H1 (cell line): Measurements from ENCODE around the gene NBEA. TPM values are rescaled to one million over a fixed set of nuclear protein-coding genes. Genes with fewer than 3 reads are reported as not detected.

Experiments
- CTCF ChIA-PET: fragments of 300-600 bp; sonication (Branson Sonifier 250); formaldehyde crosslinking; loops from one replicate; lab custom pipeline; 2021; ENCODE audit not compliant: partially characterized antibody; lab: Charles Lee
- POLR2A ChIA-PET: fragments of 300-600 bp; sonication (Branson Sonifier 250); formaldehyde crosslinking; loops from one replicate; lab custom pipeline; 2021; ENCODE audit warnings: inconsistent platforms; ENCODE audit not compliant: partially characterized antibody; lab: Charles Lee
- DNase-seq, 2 experiments: peaks; one replicate each; pipeline versions ENCODE4 v3.0.0 to v3.0.0-alpha.2; 2010 to 2022; ENCODE audit warnings: low spot score in 2 of 2, low read depth in 1 of 2, mixed read lengths in 1 of 2
- FAIRE-seq: peaks from 2 replicates; lab custom pipeline; 2011; peaks lifted over from hg19 to GRCh38; lab: Jason Lieb, UNC
- H2AFZ ChIP-seq: 2 replicates; pipeline ENCODE4 v1.8.1; 2012; ENCODE audit warnings: low read length, inconsistent platforms
- H2AK5ac ChIP-seq: 2 replicates; pipeline ENCODE4 v1.6.1; 2013; ENCODE audit warnings: low read depth, low read length
- H2BK120ac ChIP-seq: replicated peaks from 2 replicates; pipeline ENCODE3; 2013; ENCODE audit warnings: low read depth, low read length, inconsistent platforms
- H2BK12ac ChIP-seq: 2 replicates; pipeline ENCODE4 v1.6.1; 2013; ENCODE audit warnings: low read depth, low read length
- H2BK15ac ChIP-seq: 2 replicates; pipeline ENCODE4 v1.6.1; 2013; ENCODE audit warnings: low read length
- H2BK20ac ChIP-seq: 2 replicates; pipeline ENCODE4 v1.6.1; 2013; ENCODE audit warnings: low read length
- H2BK5ac ChIP-seq: 2 replicates; pipeline ENCODE4 v1.6.1; 2013; ENCODE audit warnings: low read depth, low read length
- H3K14ac ChIP-seq: 2 replicates; pipeline ENCODE4 v1.6.1; 2013; ENCODE audit warnings: inconsistent platforms; ENCODE audit not compliant: insufficient read length
- H3K18ac ChIP-seq: 2 replicates; pipeline ENCODE4 v1.6.1; 2013; ENCODE audit warnings: low read length; ENCODE audit errors: extremely low read depth
- H3K23ac ChIP-seq: 2 replicates; pipeline ENCODE4 v1.6.1; 2013; ENCODE audit warnings: inconsistent platforms; ENCODE audit not compliant: insufficient read length
- H3K23me2 ChIP-seq: 2 replicates; pipeline ENCODE4 v1.6.1; 2013; ENCODE audit warnings: low read depth, low read length
- H3K27ac ChIP-seq: 2 replicates; pipeline ENCODE4 v1.6.1; 2011; ENCODE audit warnings: low read depth, low read length, inconsistent platforms
- H3K27me3 ChIP-seq, 4 experiments: replicated peaks in 1 of 4; 1 replicate in 1 of 4; 2 replicates in 3 of 4; pipeline versions ENCODE4 v1.6.1 to v1.8.1; 2011 to 2013; ENCODE audit warnings: low read length in 3 of 4, mild to moderate bottlenecking in 3 of 4, inconsistent platforms in 2 of 4, mixed read lengths in 2 of 4, moderate library complexity in 1 of 4; ENCODE audit not compliant: control insufficient read depth in 3 of 4, insufficient read depth in 3 of 4; ENCODE audit errors: extremely low read depth in 1 of 4
- H3K36me3 ChIP-seq, 4 experiments: 2 replicates each; pipeline versions ENCODE4 v1.6.1 to v1.8.1; 2011 to 2013; ENCODE audit warnings: mild to moderate bottlenecking in 4 of 4, low read length in 3 of 4, moderate library complexity in 2 of 4, control low read depth in 1 of 4, inconsistent platforms in 1 of 4; ENCODE audit not compliant: insufficient read depth in 4 of 4, control insufficient read depth in 2 of 4
- H3K4ac ChIP-seq: replicated peaks from 2 replicates; pipeline ENCODE3; 2013; ENCODE audit warnings: low read length, low read depth, mixed read lengths, inconsistent platforms; ENCODE audit not compliant: insufficient read length
- H3K4me1 ChIP-seq, 4 experiments: replicated peaks in 1 of 4; 1 replicate in 1 of 4; 2 replicates in 3 of 4; pipeline versions ENCODE4 v1.6.1 to v1.8.1; 2011 to 2013; ENCODE audit warnings: low read length in 3 of 4, inconsistent platforms in 2 of 4, mixed read lengths in 1 of 4; ENCODE audit not compliant: insufficient read depth in 4 of 4, control insufficient read depth in 3 of 4
- H3K4me2 ChIP-seq, 2 experiments: 2 replicates each; pipeline versions ENCODE4 v1.6.1 to v1.8.1; 2011 to 2013; ENCODE audit warnings: low read depth in 2 of 2, low read length in 2 of 2, control low read depth in 1 of 2, inconsistent platforms in 1 of 2, mild to moderate bottlenecking in 1 of 2; ENCODE audit not compliant: insufficient read depth in 1 of 2
- H3K4me3 ChIP-seq, 4 experiments: fragments of 200-600, 300-600 bp in 1 of 4; sonication (generic), shearing (Covaris generic), sonication (Bioruptor Twin) in 1 of 4; 2 replicates each; pipeline versions ENCODE4 v1.5.1 to v1.8.1; 2011 to 2016; ENCODE audit warnings: low read length in 4 of 4, low read depth in 3 of 4, control low read depth in 2 of 4, inconsistent platforms in 2 of 4, mild to moderate bottlenecking in 2 of 4, mixed read lengths in 1 of 4, moderate library complexity in 1 of 4; ENCODE audit not compliant: insufficient read depth in 2 of 4; ENCODE audit errors: extremely low read depth in 1 of 4
- H3K56ac ChIP-seq: replicated peaks from 2 replicates; pipeline ENCODE3; 2013; ENCODE audit warnings: low read depth, mild to moderate bottlenecking, mixed read lengths, low read length, inconsistent platforms; ENCODE audit not compliant: insufficient read length
- H3K79me1 ChIP-seq: 2 replicates; pipeline ENCODE4 v1.6.1; 2013; ENCODE audit warnings: low read depth, low read length, control low read depth
- H3K79me2 ChIP-seq, 2 experiments: 2 replicates each; pipeline versions ENCODE4 v1.6.1 to v1.8.1; 2012 to 2013; ENCODE audit warnings: low read length in 2 of 2, mild to moderate bottlenecking in 2 of 2, inconsistent platforms in 1 of 2; ENCODE audit not compliant: insufficient read depth in 2 of 2, control insufficient read depth in 1 of 2
- H3K9ac ChIP-seq, 4 experiments: replicated peaks in 1 of 4; 1 replicate in 1 of 4; 2 replicates in 3 of 4; pipeline versions ENCODE4 v1.6.1 to v1.8.1; 2011 to 2013; ENCODE audit warnings: low read depth in 3 of 4, low read length in 3 of 4, control low read depth in 2 of 4, mild to moderate bottlenecking in 2 of 4, moderate library complexity in 2 of 4, inconsistent platforms in 1 of 4; ENCODE audit errors: extremely low read depth in 1 of 4
- H3K9me3 ChIP-seq, 2 experiments: 2 replicates each; pipeline versions ENCODE4 v1.6.1 to v1.8.1; 2012 to 2013; ENCODE audit warnings: mild to moderate bottlenecking in 2 of 2, moderate library complexity in 2 of 2, control low read depth in 1 of 2, inconsistent platforms in 1 of 2, low read depth in 1 of 2, low read length in 1 of 2, mixed read lengths in 1 of 2; ENCODE audit not compliant: insufficient read depth in 2 of 2
- H4K20me1 ChIP-seq, 2 experiments: replicated peaks in 1 of 2; 2 replicates each; pipeline versions ENCODE3 to v1.8.1; 2011 to 2013; ENCODE audit warnings: inconsistent platforms in 2 of 2, low read length in 2 of 2, mild to moderate bottlenecking in 1 of 2; ENCODE audit not compliant: insufficient read depth in 2 of 2, control insufficient read depth in 1 of 2
- H4K5ac ChIP-seq: 2 replicates; pipeline ENCODE4 v1.6.1; 2013; ENCODE audit warnings: low read length, low read depth, mixed read lengths, inconsistent platforms; ENCODE audit not compliant: insufficient read length
- H4K8ac ChIP-seq: 2 replicates; pipeline ENCODE4 v1.8.0; 2013; ENCODE audit warnings: mild to moderate bottlenecking, moderate library complexity, low read length, inconsistent platforms; ENCODE audit not compliant: insufficient read depth; ENCODE audit errors: extremely low read depth
- H4K91ac ChIP-seq: replicated peaks from 2 replicates; pipeline ENCODE3; 2013; ENCODE audit warnings: low read length, mixed read lengths, inconsistent platforms; ENCODE audit not compliant: insufficient read length
- BRCA1 ChIP-seq: IDR thresholded peaks from 2 replicates; pipeline ENCODE4 v1.6.1; 2012; ENCODE audit warnings: low read depth, low read length, improper control_type of control experiment
- EGR1 ChIP-seq: IDR thresholded peaks from 2 replicates; pipeline ENCODE4 v1.6.1; 2011; ENCODE audit warnings: low read depth, low read length, borderline replicate concordance
- EP300 ChIP-seq, 2 experiments: IDR thresholded peaks; 1 replicate in 1 of 2; 2 replicates in 1 of 2; pipeline ENCODE4 v1.6.1; 2011 to 2012; ENCODE audit warnings: low read depth in 2 of 2, low read length in 2 of 2, mild to moderate bottlenecking in 2 of 2, borderline replicate concordance in 1 of 2, inconsistent platforms in 1 of 2, moderate library complexity in 1 of 2
- HDAC2 ChIP-seq, 2 experiments: fragments of 300-600 bp in 1 of 2; sonication (generic) in 1 of 2; IDR thresholded peaks; 2 replicates each; pipeline ENCODE4 v1.6.1; 2011 to 2012; ENCODE audit warnings: low read depth in 2 of 2, low read length in 2 of 2, mild to moderate bottlenecking in 2 of 2, moderate library complexity in 2 of 2, borderline replicate concordance in 1 of 2, inconsistent platforms in 1 of 2
- JUN ChIP-seq: IDR thresholded peaks from 2 replicates; pipeline ENCODE4 v1.6.1; 2011; ENCODE audit warnings: low read depth, mild to moderate bottlenecking, improper control_type of control experiment, low read length
- NANOG ChIP-seq: IDR thresholded peaks from 2 replicates; pipeline ENCODE4 v1.6.1; 2011; ENCODE audit warnings: low read length, low read depth, mild to moderate bottlenecking, inconsistent platforms; ENCODE audit not compliant: insufficient read depth, poor library complexity, severe bottlenecking
- RAD21 ChIP-seq, 2 experiments: IDR thresholded peaks in 1 of 2; conservative IDR thresholded peaks in 1 of 2; 2 replicates each; pipeline ENCODE4 v1.6.1; 2011; ENCODE audit warnings: low read depth in 2 of 2, low read length in 2 of 2, improper control_type of control experiment in 1 of 2, inconsistent platforms in 1 of 2, mild to moderate bottlenecking in 1 of 2, moderate library complexity in 1 of 2
- SUZ12 ChIP-seq: fragments of 200-600 bp; sonication (generic); IDR thresholded peaks from 2 replicates; pipeline ENCODE4 v1.6.1; 2012; ENCODE audit warnings: mild to moderate bottlenecking, inconsistent platforms, low read length, moderate library complexity, mixed read lengths
- WGBS, 2 experiments: shearing (Covaris generic) in 1 of 2; methylation state at CpG; one replicate each; pipeline versions ENCODE4 v1.1.6 to v1.1.7; 2013 to 2015; ENCODE audit warnings: low lambda C conversion rate in 2 of 2, mixed read lengths in 2 of 2, inconsistent platforms in 1 of 2, low coverage in 1 of 2, missing lambda C conversion rate in 1 of 2; ENCODE audit not compliant: insufficient replicate concordance in 2 of 2, insufficient coverage in 1 of 2, insufficient read length in 1 of 2; ENCODE audit errors: extremely low coverage in 1 of 2, missing lambda C conversion rate in 1 of 2; 5-methylcytosine and 5-hydroxymethylcytosine counted together
- polyA plus RNA-seq, 7 experiments: library from polyadenylated mRNA; depleted of rRNA in 3 of 7; stranded (reverse) in 5 of 7; unstranded in 2 of 7; fragments of >200 nt in 5 of 7; fragments of 200-250 nt in 2 of 7; gene quantifications; 1 replicate in 5 of 7; 2 replicates in 1 of 7; 4 replicates in 1 of 7; pipeline versions ENCODE4 v1.2.1 to v1.2.3, GENCODE V29; 2011 to 2013; ENCODE audit warnings: missing spikeins in 2 of 7, mixed read lengths in 2 of 7
- total RNA-seq: library from RNA; stranded (reverse); fragmentation: NEBNext Ultra II Directional; extraction: Animal tissue kit (Norgen Biotek cat#: 25700); gene quantifications from 2 replicates; pipeline ENCODE4 v1.2.1, GENCODE V29; 2021
- TF ChIP-seq, protein P1 (sequence below): IDR thresholded peaks from 2 replicates; pipeline ENCODE4 v1.6.1; 2012; ENCODE audit warnings: low read length, inconsistent platforms

Gene NBEA
- total and polyA plus RNA-seq, 2 of the 8 experiments (the other 6 are each of a cell fraction or from before 2014, with no cell fraction given): 14.2 to 21.5 TPM

DNA sequence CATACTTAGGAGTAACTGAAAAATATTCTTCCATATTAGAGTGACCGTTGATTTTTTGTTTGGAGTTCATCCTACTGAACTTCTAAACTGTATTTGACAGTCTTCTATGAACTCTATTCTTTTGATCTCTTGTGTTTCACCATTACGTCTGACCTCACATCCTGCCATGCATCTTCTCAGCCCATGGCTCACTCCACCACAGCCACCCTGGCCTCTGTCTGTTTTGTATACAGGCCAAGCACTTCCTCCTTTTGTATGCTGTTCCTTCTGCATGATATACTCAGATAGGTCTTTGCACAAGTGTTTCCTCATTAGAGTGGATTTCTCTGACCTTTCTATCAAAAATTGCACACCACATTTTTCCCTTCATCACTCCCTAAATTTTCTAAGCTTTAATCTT, 414.5 kb downstream of the NBEA start:
- Histone ChIP-seq H3K9ac (no peak overlapping the region), H3K27ac (no peak overlapping the region), H2BK20ac (no peak overlapping the region), H3K79me2 (no peaks in the 10 kb centered on the region), H3K4me2 (no peak overlapping the region), H3K9me3 (no peaks in the 10 kb centered on the region), H3K14ac (no peak overlapping the region), H3K23me2 (no peaks in the 10 kb centered on the region; the same call in 1 of the 2 replicates), H3K4me1 (no peaks in the 10 kb centered on the region), H2AFZ (no peak overlapping the region), H2BK5ac (no peak overlapping the region), H3K18ac (no peak overlapping the region), H3K27me3 (no peaks in the 10 kb centered on the region), H2BK15ac (no peak overlapping the region), H3K23ac (no peak overlapping the region), H4K91ac (no peak overlapping the region), H3K56ac (no peak overlapping the region), H3K36me3 (no peaks in the 10 kb centered on the region), H2AK5ac (no peak overlapping the region), H3K79me1 (no peaks in the 10 kb centered on the region), H4K20me1 (no peaks in the 10 kb centered on the region), H3K4me3 (no peak overlapping the region), H2BK120ac (no peak overlapping the region), H3K4ac (no peak overlapping the region), H2BK12ac (no peak overlapping the region), H4K5ac (no peak overlapping the region), H4K8ac (no peak overlapping the region)
- no peak for DNase-seq
- ChIA-PET CTCF (no interaction called here), POLR2A (no interaction called here)
- no peak for TF ChIP-seq HDAC2 (IDR thresholded peaks at IDR 0.05; ENCODE audit: borderline replicate concordance in 1 of 2, low read depth in 2 of 2, low read length in 2 of 2)
- no peak for TF ChIP-seq EGR1
- no peak for TF ChIP-seq BRCA1
- TF ChIP-seq, protein P1, sequence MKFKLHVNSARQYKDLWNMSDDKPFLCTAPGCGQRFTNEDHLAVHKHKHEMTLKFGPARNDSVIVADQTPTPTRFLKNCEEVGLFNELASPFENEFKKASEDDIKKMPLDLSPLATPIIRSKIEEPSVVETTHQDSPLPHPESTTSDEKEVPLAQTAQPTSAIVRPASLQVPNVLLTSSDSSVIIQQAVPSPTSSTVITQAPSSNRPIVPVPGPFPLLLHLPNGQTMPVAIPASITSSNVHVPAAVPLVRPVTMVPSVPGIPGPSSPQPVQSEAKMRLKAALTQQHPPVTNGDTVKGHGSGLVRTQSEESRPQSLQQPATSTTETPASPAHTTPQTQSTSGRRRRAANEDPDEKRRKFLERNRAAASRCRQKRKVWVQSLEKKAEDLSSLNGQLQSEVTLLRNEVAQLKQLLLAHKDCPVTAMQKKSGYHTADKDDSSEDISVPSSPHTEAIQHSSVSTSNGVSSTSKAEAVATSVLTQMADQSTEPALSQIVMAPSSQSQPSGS: no peak
- TF ChIP-seq SUZ12: no peak
- TF ChIP-seq NANOG: no peak
- no peak for TF ChIP-seq RAD21 (IDR thresholded peaks at IDR 0.05 in 1 of 2, conservative IDR thresholded peaks at IDR 0.05 in 1 of 2; ENCODE audit: low read depth in 2 of 2, low read length in 2 of 2)
- no peak for TF ChIP-seq JUN
- no peak for TF ChIP-seq EP300 (IDR thresholded peaks at IDR 0.05; ENCODE audit: borderline replicate concordance in 1 of 2, low read depth in 2 of 2, low read length in 2 of 2)
- 80% methylated on average over 2 of the region's 2 CpGs; no CpG with 5 or more reads in 1 of the 2 experiments for WGBS, 2 experiments
- no peak for FAIRE-seq
